ENCODE data around the gene PMPCA. TPM values are rescaled to one million over a fixed set of nuclear protein-coding genes. Genes with fewer than 3 reads are reported as not detected.

PMPCA gene
- total RNA-seq, 1 experiment from 2014 or later = 54.9 TPM

DNA sequence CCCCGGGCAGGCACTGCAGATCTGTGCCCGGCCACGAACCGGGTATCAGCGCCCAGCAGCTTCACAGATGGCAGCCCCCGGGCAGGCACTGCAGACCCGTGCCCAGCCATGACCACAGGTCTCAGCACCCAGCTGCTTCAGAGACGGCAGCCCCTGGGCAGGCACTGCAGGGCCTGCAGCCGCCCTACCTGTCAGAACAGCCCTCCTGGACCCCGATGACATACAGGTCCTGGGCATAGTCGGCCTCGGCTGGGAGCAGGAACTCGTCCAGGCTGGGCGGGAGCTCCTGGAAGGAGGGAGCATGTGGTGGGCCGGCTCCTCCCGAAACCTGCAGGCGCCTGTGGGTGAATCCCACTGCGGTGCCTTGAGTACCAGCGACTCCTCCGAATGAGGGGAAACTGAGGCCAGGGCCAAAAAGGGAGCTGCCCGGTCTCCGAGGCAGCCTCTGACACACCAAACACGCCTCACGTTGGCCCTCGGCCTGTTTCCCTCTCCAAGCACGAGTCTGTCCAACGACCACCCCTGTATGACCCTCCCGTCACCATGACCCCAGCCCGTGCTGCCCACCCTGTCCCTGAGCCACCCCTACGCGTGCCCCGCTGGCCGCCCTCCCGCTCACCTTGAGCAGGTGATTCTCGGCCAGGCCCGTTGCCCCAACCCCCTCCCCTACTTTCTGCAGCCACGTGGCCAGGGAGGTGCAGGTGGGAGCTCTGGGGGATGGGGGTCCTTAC, 23.6 kb downstream of the PMPCA start:
- no peak for ATAC-seq
- peaks cover 14% of the 10 kb centered on the region for H3K4me1 ChIP-seq (ENCODE audit: insufficient read depth, low read length)

DNA sequence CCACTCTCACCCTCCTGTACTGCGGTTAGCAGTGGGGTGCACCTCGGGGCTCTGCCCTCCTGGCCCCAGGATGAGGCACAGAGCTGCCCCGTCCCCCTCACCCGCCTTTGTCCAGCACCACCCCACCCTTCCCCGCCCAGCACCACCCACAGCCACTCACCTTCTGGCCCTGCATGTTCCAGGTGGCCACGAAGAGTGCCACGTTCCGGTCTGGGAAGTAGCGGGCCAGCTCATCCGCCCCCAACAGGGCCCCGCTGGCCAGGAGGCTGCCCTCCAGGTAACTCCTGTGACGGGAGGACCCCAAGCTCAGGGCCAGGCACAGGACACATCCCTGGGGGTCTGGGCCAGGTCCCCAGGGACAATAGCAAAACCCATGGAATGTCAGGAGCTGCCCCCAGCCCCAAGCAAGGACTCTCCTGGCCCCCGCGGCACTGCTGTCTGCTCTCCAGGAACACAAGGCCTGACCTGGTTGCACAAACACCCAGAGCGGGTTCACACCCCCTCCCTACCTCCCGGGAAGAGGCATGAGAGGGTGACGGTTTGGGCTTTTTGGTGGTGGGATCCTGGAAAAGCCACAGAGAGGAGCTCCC, 24.2 kb downstream of the PMPCA start:
- no peak for ATAC-seq
- Histone ChIP-seq H3K79me2 (ENCODE audit: low read length) (peaks cover 41% of the 10 kb centered on the region), H2AFZ (ENCODE audit: low read length) (no peak overlapping the region), H3K4me3 (ENCODE audit: low read length) (no peak overlapping the region), H3K9ac (ENCODE audit: low read length) (no peak overlapping the region), H4K20me1 (ENCODE audit: low read length) (peaks cover 8% of the 10 kb centered on the region; the same call in 1 of the 2 replicates), H3K27ac (ENCODE audit: low read length) (no peak overlapping the region), H3K36me3 (ENCODE audit: low read depth, low read length) (no peaks in the 10 kb centered on the region), H3K27me3 (ENCODE audit: low read length) (no peaks in the 10 kb centered on the region), H3K9me2 (replicated peaks; ENCODE audit: low read length) (no peaks in the 10 kb centered on the region), H3F3A (ENCODE audit: low read length, unreplicated experiment) (no peaks in the 10 kb centered on the region), H3K4me1 (ENCODE audit: insufficient read depth, low read length) (peaks cover 14% of the 10 kb centered on the region), H3K9me3 (ENCODE audit: low read length) (no peaks in the 10 kb centered on the region), H3K4me2 (ENCODE audit: low read length) (no peak overlapping the region)
- ChIA-PET CTCF (no interaction called here), POLR2A (ENCODE audit: unreplicated experiment) (no interaction called here)
- BruUV-seq (replicated peaks) = no TSS peak
- no peak for DNase-seq
- TF ChIP-seq, protein P1, sequence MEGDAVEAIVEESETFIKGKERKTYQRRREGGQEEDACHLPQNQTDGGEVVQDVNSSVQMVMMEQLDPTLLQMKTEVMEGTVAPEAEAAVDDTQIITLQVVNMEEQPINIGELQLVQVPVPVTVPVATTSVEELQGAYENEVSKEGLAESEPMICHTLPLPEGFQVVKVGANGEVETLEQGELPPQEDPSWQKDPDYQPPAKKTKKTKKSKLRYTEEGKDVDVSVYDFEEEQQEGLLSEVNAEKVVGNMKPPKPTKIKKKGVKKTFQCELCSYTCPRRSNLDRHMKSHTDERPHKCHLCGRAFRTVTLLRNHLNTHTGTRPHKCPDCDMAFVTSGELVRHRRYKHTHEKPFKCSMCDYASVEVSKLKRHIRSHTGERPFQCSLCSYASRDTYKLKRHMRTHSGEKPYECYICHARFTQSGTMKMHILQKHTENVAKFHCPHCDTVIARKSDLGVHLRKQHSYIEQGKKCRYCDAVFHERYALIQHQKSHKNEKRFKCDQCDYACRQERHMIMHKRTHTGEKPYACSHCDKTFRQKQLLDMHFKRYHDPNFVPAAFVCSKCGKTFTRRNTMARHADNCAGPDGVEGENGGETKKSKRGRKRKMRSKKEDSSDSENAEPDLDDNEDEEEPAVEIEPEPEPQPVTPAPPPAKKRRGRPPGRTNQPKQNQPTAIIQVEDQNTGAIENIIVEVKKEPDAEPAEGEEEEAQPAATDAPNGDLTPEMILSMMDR (conservative IDR thresholded peaks at IDR 0.05; ENCODE audit: low read depth, low read length) = no peak
- no peak for TF ChIP-seq EZH2phosphoT487 (IDR thresholded peaks at IDR 0.05; ENCODE audit: borderline replicate concordance, low read length)
- no peak for TF ChIP-seq EZH2 (IDR thresholded peaks at IDR 0.05; ENCODE audit: low read length, unreplicated experiment)
- intact Hi-C loops (cut with micrococcal nuclease) = no loop called here

More for the DNA sequence above, 23.6 kb downstream of the PMPCA start:
- intact Hi-C loops (cut with micrococcal nuclease) = no loop called here
- ChIA-PET POLR2A (ENCODE audit: unreplicated experiment) (no interaction called here), CTCF (no interaction called here)
- H3K36me3 ChIP-seq (ENCODE audit: low read depth, low read length) = no peaks in the 10 kb centered on the region
- no peaks in the 10 kb centered on the region for H3F3A ChIP-seq (ENCODE audit: low read length, unreplicated experiment)
- no peaks in the 10 kb centered on the region for H3K27me3 ChIP-seq (ENCODE audit: low read length)
- no peak for DNase-seq
- no peak overlapping the region for H3K4me3 ChIP-seq (ENCODE audit: low read length)
- H3K79me2 ChIP-seq (ENCODE audit: low read length) = peaks cover 37% of the 10 kb centered on the region
- H2AFZ ChIP-seq (ENCODE audit: low read length) = no peak overlapping the region
- TF ChIP-seq EZH2 (IDR thresholded peaks at IDR 0.05; ENCODE audit: low read length, unreplicated experiment) = no peak
- TF ChIP-seq, protein P1 (conservative IDR thresholded peaks at IDR 0.05; ENCODE audit: low read depth, low read length) = no peak
- no peak for TF ChIP-seq EZH2phosphoT487 (IDR thresholded peaks at IDR 0.05; ENCODE audit: borderline replicate concordance, low read length)
- H3K27ac ChIP-seq (ENCODE audit: low read length) = no peak overlapping the region
- no TSS peak for BruUV-seq (replicated peaks)
- no peak overlapping the region for H3K4me2 ChIP-seq (ENCODE audit: low read length)
- H4K20me1 ChIP-seq (ENCODE audit: low read length) = peaks cover 8% of the 10 kb centered on the region; the same call in 1 of the 2 replicates
- H3K9ac ChIP-seq (ENCODE audit: low read length) = no peak overlapping the region
- no peaks in the 10 kb centered on the region for H3K9me2 ChIP-seq (replicated peaks; ENCODE audit: low read length)
- H3K9me3 ChIP-seq (ENCODE audit: low read length) = no peaks in the 10 kb centered on the region

DNA sequence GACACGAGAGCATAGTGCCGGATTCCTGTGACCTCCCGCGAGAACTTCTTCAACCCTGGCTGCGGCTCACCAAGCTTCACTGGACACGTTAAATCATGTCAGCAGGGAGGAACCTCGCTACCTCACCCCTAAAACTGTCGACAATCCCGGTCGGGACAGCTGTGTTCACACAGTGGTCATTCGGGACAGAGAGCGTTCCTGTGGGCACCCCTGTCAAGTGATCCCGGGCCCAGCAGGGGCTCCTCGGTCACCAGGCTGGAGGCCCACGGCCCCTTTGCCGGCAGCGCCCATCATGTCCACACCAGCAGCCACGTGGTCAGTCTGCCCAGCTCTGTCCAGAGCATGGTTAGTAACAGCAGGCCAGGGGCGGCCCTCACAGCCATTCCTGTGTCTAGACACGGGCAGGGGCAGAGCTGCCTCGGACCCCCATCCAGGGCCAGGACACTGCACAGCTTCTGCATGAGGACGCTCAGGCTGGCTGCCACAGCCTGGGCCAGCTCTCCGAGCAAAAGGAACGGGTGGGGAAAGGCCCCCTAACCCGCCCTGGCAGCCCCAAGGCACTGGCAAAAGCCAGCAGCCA, 25.7 kb downstream of the PMPCA start:
- Histone ChIP-seq H3K4me1 (ENCODE audit: insufficient read depth, low read length) (peaks cover 14% of the 10 kb centered on the region), H3K27me3 (ENCODE audit: low read length) (no peaks in the 10 kb centered on the region), H3F3A (ENCODE audit: low read length, unreplicated experiment) (no peaks in the 10 kb centered on the region), H3K9me3 (ENCODE audit: low read length) (no peaks in the 10 kb centered on the region), H3K36me3 (ENCODE audit: low read depth, low read length) (no peaks in the 10 kb centered on the region), H3K9ac (ENCODE audit: low read length) (no peak overlapping the region), H3K27ac (ENCODE audit: low read length) (no peak overlapping the region), H3K9me2 (replicated peaks; ENCODE audit: low read length) (no peaks in the 10 kb centered on the region), H2AFZ (ENCODE audit: low read length) (no peak overlapping the region), H3K4me2 (ENCODE audit: low read length) (no peak overlapping the region), H4K20me1 (ENCODE audit: low read length) (peaks cover 8% of the 10 kb centered on the region; the same call in 1 of the 2 replicates), H3K4me3 (ENCODE audit: low read length) (no peak overlapping the region), H3K79me2 (ENCODE audit: low read length) (peaks cover 41% of the 10 kb centered on the region)
- intact Hi-C loops (cut with micrococcal nuclease) = no loop called here
- CTCF ChIA-PET = no interaction called here
- DNase-seq (no peak), ATAC-seq (no peak)
- POLR2A ChIA-PET (ENCODE audit: unreplicated experiment) = no interaction called here
- BruUV-seq (replicated peaks) = no TSS peak
- TF ChIP-seq EZH2phosphoT487 (IDR thresholded peaks at IDR 0.05; ENCODE audit: borderline replicate concordance, low read length) = no peak
- TF ChIP-seq EZH2 (IDR thresholded peaks at IDR 0.05; ENCODE audit: low read length, unreplicated experiment) = no peak
- TF ChIP-seq, protein P1 (conservative IDR thresholded peaks at IDR 0.05; ENCODE audit: low read depth, low read length) = no peak
